Measurements from ENCODE around the gene EMC6.
A peak's percentile ranks its signal among the peaks of the same experiment; 100 is the strongest.

Gene EMC6

DNA sequence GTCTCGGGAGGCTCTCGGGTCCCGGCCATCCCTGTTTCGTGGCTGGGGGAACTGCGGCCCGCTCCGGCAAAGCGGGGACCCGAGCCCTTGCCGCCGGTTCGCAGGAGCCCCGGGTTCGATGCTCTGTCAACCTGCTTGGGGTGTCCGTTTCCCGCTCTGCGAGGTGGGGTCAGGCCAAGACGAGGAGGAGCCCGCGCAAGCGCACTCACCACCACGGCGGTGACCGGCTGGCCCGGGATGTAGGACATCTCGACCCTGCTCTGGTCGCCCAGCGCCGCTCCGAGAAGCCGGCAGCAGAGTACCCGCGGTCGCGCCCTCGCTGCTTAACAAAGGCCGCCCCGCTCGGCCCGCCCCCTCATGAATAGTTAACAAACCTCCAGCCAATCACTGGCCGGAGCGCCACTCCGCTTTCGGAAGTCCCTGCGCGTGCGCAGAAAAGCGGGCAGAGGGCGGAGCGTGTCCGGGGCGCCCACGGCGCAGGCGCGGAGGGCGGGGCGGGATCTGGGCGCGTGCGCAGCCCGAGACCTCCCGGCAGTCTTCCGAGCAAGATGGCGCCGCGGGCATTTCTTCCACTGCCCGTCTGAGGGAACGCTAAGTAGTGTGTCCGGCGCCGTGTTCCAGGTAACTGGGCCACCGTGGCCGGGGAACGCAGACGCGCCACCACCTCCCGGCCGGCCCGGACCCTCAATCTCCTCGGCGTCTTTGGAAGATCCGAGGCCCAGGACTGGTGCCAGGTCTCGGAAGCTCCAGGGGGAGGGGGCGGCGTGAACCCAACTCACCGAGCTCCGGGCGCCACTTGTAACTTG, at the start of gene EMC6, which contains the start of gene TAX1BP3:
EMC6 (plus strand) TSS at position 534 of the 806 bp plus-strand sequence. CDS start 335 bp downstream, outside the sequence.
TAX1BP3 (minus strand) TSS at position 300 of the 806 bp plus-strand sequence; CDS start at position 248, 52 bp downstream.
- peak; percentile 84 for DNase-seq (ENCODE audit: low read depth)

DNA sequence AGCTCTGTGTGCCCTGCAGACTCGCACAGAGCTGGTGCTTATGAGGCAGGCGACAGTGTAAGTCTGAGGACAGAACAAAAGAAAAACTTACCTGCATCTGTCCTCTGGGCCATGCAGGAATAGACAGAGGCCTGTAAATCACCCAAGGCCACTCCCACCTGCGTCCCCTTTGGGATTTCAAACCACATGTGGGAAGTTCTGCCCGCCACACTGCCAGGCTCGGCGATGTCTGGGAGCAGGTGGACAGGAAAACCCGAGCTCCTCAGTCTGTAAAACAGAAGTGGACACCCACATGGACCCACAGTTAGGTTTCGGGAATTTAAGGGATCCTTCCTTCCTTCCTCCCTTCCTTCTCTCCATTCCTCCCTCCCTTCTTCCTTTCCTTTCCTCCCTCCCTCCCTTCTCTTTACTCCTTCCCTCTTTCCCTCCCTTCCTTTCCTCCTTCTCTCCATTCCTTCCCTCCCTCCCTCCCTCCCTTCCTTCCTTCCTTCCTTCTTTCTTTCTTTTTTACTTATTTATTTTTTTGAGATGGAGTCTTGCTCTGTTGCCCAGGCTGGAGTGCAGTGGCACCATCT, 47.4 kb upstream of the EMC6 start:
- DNase-seq (ENCODE audit: low read depth), result no peak

DNA sequence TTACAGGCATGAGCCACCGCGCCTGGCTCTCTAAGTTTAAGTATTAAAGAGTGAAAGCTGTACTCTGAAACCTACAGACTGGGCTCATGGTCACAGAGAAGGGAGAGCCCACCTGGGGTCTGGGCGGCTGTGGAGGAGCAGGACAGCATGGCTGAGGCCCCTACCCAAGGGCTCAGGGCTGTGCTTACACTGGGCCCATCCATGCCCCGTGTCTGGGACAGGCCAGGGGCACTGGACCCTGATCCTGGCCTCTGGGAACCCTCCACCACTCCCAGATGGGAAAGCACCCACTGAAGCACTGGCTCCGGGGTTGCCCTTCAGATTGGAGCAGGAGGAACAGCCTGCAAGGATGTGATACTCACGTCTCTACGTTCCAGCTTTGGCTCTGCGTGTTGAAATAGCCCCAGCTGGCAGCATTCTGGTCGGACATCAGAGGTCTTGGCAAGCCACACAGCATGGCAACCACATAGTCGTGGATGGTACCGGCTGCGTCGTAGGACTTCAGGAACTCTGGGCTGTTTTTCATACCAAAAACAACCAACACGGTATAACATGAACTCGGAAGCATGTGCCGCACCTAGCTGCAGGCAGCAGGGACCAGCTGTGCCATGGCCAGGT, 45.5 kb upstream of the EMC6 start:
- DNase-seq (ENCODE audit: low read depth), result no peak

DNA sequence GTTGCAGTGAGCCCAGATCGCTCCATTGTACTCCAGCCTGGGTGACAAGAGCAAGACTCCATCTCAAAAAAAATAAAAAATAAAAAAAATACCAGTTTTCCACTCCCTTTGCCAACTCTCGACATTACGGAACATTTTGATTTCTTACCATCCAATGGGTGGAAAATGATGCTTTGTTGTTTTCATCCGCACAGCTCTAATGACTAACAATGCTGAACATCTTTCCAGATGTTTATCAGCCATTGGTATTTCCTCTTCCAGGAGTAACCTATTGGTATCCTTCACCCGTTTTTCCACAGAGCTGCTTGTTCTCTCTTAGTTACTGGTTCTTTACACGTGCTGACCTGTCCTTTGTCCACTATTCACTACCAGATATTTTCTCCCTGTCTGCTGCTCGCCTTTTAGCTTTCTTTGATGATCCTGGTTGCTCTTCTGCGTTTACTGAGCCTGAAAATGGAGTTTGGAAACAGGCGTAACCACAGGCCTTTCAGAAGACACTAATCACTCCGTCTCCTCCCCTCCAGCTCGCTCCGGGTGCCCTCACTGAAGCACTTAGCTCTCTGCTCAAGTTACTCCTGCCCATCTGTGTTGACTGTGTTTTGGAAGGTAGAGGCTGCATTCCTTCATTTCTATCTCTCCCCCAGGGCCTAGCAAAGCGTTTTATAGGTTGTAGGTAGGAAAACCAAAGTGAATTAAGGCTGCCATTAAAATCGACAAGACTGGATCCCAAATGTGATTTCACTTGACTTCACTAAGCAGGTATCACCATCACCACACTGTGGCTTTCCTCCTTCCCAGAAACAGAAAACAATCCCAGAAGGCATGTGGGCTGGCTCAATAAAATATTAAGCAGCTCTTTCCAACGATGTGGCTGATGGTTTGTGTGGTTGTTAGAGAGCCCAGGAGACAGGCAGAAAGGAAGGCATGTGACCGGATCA, 41.5 kb upstream of the EMC6 start:
- DNase-seq (ENCODE audit: low read depth), result no peak

DNA sequence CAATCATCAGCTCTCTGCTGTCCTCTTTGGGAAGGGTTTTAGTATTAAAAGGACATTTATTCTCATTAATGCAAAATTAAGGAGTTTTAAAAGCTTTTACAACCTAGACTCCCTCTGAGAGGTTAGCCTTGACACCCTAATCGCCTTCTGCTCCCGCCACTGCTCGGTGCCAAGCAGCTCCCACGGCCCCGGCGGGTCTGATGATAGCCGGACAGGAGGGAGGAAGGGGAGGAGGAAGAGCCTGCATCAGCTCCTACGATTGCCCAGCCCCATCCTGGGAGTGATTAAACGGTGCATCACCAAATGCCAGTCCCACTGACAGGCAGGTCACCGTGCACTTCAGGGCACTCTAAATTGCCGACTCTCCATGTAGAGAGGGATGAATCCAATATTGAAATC, 40.8 kb upstream of the EMC6 start:
- DNase-seq (ENCODE audit: low read depth), result no peak

DNA sequence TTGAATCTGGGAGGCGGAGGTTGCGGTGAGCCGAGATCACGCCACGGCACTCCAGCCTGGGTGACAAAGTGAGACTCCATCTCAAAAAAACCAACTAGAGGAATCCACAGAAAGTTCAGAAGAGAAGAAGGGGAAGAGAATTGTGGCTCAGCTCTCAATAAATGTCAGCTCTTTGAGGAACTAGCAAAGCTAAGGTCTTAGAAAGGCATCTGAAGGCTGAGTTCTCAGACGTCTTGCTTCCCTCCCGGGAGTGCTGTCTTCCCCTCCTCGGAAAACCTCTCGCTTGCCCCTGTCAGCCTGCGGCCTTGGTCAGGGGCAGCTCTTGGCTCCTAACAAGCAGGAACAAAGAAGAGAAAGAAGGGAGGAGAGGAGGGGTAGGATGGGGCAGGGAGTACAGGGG, 37.8 kb upstream of the EMC6 start:
- DNase-seq (ENCODE audit: low read depth), result no peak

DNA sequence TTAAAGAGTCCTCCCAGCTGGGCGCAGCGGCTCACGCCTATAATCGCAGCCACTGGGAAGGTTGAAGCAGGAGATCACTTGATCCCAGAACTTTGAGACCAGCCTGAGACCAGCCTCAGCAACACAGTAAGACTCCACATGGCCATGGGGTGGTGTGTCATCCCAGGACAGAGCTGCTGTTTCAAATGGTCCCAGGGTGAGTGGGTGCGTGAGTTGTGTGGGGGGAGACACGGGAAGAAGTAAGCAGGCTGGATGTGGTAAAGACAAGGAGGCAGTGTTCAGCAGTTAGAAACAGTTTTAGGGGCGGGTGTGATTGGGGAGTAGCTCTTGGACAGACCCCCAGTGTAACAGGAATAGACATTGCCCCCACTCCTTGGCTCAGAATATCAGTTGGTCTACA, 36.3 kb upstream of the EMC6 start:
- DNase-seq (ENCODE audit: low read depth), result no peak

DNA sequence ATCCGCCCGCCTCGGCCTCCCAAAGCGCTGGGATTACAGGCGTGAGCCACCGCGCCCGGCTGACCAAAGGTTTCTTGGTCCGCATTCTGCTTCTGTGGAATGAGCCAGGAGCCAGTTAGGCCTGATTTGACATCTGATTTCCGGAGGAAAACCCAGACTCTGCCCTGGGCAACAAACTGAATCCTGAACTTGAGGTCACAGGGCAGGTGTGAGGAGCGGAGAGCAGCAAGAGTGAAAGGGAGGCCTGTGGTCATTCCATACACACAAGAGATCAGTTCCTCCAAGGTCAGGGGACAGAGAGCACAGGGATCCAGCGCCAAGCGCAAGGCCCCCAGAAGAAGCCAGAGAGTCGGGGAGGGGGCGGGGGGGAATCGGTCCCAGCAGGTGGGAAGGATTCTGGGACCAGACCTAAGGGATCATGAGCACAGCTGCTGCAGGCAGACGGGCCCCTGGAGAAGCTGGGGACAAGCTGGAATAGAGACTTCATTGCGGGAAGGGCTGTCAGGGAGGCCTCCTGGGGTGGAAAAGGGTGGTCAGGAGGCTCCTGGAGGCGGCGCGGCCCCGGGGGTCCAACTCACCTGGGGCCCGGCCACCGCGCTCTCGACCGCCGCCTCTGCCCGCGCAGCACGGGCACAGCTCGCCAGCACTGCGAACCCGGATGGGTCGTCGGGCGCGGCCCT, 33.0 kb upstream of the EMC6 start:
- DNase-seq (ENCODE audit: low read depth), result no peak

DNA sequence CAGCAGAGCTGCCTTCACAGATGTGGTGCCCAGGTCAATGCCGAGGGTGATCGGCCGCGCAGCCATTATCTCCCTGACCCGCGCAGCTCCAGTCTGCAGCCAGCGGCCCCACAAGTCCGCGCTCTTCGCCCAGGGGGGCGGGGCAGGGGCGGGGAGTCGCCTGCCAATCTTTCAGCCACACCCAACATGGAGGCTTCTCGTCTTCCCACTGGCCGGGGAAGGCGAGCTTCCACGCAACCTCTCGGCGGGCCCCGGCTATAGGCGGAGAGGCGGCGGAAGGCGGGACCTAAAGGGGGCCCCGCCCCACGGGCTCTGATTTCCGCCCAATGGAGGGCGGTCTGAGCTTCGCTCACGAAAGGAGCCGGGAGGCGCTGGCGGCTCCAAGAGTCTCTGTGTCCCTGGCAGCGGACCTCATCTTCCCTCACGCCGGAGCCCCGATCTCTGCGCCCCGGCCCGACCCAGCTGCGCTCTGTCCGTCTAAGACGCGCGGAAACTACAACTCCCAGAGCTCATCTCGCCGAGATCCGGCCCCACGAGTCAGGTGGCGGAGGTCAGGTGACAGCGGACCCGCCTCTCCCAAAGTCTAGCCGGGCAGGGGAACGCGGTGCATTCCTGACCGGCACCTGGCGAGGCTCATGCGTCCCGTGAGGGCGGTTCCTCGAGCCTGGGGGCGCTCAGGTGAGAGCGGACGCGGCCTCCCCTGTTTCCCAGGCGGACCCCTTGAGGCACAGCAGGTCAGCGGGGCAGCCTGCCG, 32.3 kb upstream of the EMC6 start, which contains the start of the genes CTNS and SHPK:
CTNS (plus strand) TSS at position 607 of the 754 bp plus-strand sequence. CDS start 3,447 bp downstream, outside the sequence.
SHPK (minus strand) TSS at position 97 of the 754 bp plus-strand sequence; CDS start at position 66, 31 bp downstream.
- peak; percentile 76 for DNase-seq (ENCODE audit: low read depth)

DNA sequence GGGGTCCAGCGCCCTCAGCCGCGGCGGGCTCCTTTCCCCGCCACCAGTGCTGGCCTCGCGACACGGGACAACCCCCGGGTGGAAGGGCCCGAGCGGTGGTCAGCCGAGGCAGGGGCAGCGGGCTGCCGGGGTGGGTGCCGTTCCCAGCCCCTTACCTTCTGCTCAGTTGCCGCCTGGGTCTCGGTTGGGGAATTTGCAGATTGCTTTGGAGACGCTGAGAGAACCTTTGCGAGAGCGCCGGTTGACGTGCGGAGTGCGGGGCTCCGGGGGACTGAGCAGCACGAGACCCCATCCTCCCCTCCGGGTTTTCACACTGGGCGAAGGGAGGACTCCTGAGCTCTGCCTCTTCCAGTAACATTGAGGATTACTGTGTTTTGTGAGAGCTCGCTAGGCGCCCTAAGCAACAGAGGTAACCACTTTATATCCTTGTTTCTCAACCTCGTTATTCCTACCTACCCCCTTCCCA, 31.7 kb upstream of the EMC6 start:
- no peak for DNase-seq (ENCODE audit: low read depth)

DNA sequence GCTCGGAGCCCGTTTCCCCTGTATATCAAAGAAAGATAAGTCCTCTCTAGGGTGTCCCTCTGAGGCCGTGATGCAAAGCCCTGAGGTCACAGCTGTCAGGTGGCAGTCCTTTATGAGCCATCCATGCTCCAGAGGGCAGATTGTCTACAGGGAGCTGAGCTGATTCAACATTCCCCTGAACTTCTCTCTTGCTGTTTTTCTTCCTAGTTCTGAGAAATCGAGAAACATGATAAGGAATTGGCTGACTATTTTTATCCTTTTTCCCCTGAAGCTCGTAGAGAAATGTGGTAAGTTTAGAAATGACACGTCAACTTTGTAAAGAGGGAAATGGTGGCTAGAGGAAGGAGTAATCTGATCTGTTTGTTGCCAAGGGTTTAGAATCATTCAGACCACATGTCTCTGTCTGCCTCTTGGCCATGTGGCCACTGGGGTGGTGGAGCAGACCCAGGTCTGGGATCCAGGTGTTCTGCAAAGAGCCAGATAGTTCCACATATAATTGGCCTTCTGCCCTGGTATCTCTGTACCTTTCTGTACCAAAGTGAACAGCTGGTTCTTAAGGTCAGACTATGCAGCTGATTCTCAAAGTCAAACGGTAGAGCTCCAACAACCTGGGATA, 28.5 kb upstream of the EMC6 start:
- DNase-seq (ENCODE audit: low read depth), result no peak

DNA sequence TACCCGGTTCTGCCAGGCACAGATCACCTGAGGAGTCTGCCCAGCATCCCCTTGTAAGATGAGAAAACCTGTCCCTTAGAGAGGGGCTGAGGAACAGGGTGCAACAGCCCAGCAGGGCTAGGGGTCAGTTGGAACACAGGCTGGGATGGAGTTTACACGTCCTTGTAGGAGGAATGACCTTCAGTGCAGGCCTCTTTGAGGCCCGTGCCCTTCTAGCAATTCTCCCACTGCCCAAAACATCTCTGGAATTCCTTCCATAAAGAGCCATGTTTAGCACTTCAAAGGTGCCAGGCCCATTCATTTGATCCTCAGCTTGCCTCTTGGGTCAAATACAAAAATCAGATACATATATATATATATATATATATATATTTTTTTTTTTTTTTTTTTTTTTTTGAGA, 27.6 kb upstream of the EMC6 start:
- DNase-seq (ENCODE audit: low read depth), result no peak

DNA sequence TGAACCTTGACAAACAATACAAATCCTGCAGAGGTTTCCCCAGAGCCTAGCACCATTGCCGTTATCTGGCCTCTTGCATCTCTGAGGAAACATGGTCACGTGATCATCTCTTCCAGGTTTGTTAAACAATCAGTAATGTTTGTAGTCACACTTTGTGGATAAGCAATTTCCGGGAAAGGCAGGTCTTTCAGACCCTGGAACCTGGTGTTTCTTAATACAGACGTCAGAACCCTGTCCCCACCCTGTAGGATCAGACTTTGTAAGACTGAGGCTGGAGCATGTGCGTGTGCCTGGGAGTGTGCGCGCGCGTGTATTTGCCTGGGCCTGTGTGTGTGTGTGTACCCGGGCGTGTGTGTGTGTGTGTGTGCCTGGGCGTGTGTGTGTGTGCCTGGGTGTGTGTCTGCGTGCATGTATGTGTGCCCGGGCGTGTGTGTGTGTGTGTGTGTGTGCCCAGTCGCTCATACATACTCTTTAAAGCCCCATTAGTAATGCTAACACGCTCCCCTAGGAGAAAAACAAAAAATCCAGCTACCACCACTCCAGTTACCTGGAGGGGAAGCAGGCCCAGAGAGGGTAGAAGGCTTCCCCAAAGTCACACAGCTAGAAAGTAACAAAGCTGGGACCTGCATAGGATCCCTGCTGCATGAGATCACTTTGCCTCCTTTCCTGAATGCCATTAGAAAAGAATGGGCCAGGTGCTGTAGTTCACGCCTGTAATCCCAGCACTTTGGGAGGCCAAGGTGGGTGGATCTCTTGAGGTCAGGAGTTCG, 26.7 kb upstream of the EMC6 start:
- no peak for DNase-seq (ENCODE audit: low read depth)

DNA sequence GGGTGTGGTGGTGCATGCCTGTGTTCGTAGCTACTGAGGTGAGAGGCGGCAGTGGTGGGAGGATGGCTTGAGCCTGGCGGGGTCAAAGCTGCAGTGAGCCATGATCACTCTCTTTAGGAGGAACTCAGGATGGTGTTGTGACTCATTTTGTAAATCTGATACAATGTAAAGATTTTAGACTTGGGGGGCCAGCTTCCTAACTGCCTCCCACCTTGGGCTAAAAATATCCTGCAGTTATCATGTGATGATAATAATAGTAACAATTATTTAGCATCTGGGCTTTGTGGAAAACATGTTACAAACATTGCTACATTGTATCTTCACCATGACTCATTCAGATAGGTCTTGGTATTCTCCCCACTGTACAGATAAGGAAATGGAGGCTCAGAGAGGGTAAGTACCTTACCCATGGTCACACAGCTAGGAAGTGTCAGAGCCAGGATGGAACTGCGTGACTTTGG, 24.7 kb upstream of the EMC6 start:
- DNase-seq (ENCODE audit: low read depth), result no peak

DNA sequence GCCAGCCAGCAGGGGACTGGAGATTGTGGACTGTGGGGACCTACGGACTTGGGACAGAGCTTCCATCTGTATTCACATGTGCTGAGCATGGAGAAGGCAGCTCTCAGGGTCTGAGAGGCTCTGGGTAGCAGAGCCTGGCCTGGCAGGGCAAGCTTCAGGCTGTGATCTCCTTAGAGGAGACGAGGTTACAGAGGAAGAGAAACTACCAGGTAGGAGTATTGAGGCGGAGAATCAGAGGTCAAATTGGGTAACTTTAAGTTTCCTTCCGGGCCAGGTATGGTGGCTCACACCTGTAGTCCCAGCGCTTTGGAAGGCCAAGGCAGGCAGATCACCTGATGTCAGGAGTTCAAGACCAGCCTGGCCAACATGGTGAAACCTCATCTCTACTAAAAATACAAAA, 23.3 kb upstream of the EMC6 start:
- no peak for DNase-seq (ENCODE audit: low read depth)

DNA sequence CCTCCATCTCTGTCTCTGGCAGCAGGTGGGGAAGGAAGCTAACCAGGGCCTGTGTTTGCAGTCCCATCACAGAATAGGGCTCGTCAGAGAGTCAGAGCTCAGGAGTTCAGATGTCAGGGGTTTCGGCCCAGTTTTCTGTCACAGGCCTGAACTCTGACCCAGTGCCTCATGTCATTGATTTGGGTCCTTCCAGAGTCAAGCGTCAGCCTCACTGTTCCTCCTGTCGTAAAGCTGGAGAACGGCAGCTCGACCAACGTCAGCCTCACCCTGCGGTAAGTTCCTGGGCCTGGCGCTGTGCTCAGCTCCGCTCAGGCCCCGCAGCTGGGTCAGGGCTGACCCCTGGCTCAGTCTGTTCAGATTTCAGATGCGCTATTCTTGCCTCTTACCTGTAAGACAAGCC, 21.4 kb upstream of the EMC6 start:
- no peak for DNase-seq (ENCODE audit: low read depth)

DNA sequence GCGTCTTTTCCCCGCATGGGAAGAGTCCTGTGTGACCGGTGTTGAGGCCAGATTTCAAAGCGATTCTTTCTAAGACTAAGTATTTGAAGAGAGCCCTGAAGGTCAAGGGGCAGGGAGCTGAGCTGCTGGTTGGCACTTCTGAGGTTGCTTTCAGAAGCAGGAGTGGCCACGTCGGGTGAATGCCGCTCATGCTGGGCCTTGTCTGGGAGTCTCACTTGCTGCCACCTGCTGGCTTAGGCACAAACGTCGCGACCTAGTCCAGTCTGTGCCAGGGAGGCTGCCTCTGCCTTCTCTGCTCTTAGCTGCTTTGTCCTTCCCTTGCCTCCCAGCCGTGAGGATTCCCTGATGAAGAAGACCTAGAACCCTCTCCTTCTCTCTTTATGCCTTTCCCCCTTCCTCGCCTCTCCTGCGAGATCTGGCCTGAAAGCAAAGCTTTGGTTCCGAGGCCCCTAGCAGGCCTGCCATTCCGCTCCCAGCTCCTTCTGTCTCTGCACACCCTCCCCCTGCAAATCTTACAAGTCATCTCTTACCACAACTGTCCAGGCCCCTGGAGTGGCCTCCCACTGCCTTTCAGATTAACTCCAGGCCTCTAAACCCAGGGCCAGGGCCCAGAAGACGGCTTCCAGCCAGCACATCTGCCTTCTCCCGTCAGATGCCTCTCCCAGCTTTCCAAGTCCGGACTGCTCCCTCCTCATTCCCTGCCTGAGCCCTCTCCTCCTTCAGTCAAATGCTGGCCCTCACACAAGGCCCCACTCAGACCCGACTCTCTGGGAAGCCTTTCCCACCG, 20.6 kb upstream of the EMC6 start:
- DNase-seq (ENCODE audit: low read depth), result no peak

DNA sequence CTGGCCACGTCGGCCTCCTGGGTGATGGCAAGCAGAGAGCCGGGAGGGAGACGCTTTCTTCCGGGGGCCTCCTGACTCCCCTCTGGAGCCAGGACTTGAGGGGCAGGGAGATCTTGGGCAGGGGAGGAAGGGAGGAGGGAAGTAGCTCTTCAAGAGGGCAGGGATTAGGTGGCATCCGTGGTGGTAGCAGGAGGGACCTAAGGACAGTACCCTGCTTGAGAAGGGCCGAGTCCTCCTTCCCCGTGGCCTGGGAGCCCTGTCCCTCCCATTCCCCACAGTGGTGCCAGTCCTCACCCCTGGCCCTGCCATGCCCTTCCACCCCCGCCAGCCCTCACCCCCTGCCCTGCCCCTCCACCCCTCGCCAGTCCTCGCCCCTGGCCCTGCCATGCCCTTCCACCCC, 12.8 kb upstream of the EMC6 start:
- no peak for DNase-seq (ENCODE audit: low read depth)
